ENCODE data around the gene MED20.

Gene MED20

DNA sequence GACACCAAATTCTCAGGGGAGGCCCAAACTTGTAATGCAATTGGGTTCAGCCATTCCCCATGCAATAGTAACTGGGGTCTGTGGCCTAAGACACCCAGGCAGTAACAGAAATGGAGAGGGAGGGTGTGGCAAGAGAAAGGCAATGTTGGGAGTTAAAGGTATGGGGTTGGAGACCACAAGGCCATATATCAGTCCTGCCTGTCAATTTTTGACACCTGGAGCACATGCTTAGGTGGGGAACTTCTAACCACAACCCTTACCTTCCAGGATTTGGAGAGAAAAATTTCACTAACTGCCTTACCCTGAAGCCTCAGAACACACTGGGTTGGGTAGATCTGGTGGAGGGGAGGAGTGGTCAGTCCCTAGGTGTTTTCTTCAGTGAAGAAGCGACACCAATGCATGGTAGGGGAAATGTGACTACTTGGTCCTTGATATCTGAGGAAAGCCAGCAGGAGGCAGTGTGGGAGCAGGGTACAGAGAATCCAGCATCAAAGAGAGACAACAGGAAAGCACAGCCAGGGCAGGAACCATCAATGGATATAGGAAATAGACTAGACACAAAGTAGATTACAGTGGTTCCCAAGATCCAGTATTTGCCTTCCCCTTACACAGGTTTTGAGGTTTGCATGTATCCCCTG is 18.9 kb downstream of the MED20 start:
- DNase-seq = peak; percentile 53 to 72

DNA sequence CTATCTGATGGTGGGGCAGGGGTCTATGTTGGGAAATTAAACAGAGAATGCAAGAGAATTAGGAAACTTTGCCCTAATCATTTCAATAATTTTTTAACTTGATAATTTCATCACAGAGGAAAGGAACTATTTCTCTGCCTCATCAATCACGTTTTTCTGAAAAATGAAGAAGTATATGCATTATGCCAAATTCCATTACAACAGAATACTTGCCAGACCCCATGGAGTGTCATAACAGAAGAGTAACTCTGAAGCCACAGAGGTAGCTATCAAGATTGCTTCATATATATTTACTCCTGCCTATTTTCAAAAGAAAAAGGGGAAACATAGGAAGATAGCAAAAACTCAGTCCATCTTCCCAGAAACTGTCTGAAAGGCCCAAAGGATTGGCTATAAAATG is 20.1 kb downstream of the MED20 start:
- DNase-seq = no peak

DNA sequence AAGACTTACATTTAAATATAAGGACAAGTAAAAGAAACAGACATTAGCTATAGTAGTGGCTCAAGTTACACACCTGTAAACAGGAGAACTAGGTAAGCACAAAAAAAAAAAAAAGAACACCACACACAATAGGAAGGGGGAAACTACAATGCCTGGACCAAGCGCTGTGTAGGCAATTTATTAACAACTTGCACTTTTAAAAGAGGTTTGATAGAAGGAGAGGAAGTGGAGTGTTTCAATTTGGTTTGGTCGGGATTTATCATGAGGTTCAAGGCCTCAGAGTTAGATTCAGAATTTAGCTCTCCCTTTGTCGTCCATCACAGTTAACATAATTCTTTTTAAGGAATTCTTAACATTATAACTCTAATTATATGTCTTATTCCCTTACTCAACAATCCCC is 24.7 kb downstream of the MED20 start:
- no peak for DNase-seq

DNA sequence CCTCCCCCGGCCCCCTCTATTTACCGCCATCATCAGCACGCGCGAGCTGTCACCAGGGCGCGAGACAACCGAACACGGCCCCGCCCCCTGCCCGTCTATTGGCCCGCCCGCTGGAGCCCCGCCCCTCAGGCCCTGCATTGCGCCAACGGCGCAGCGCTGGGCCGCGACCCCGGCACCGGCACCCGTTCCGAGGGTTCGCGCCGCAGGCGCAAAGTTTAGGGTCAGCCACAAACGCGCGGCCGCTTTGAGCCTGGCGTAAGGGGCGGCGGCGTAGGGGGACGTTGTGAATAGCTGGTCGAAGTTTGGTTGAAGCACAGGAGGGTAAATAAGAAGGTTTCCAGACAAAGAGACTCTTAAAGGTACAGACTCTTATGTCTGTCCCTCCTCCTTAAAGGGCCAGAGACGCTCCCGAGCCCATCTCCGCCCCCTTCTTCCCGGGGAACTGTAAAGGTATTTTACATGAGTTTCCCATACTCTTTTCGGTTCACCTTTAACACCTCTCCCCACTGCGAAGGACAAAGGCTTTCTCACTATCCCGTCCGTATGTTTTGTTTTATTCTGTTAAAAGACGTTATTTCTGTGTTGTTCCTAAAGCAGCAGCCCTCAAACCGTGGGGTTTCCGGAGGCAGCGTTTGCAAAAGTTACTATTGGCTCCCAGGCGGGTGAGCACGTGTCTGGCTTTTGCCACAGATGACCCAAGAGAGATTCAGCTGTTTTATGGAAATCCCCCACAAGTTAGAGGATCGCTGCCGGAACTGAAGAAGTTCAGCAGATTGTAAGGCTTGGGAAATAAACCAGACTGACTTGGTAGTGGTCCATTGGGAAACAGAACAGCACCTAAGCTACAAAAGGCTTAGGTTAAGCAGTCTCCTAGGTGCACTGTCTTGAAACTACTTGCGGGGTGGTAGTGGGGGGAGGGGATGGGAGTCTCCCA is 25.4 kb downstream of the MED20 start, which contains the start of gene USP49:
USP49 (minus strand) TSS at position 76 of the 934 bp plus-strand sequence. CDS start 88,392 bp downstream, outside the sequence.
- DNase-seq = peak; percentile 91 to 92

DNA sequence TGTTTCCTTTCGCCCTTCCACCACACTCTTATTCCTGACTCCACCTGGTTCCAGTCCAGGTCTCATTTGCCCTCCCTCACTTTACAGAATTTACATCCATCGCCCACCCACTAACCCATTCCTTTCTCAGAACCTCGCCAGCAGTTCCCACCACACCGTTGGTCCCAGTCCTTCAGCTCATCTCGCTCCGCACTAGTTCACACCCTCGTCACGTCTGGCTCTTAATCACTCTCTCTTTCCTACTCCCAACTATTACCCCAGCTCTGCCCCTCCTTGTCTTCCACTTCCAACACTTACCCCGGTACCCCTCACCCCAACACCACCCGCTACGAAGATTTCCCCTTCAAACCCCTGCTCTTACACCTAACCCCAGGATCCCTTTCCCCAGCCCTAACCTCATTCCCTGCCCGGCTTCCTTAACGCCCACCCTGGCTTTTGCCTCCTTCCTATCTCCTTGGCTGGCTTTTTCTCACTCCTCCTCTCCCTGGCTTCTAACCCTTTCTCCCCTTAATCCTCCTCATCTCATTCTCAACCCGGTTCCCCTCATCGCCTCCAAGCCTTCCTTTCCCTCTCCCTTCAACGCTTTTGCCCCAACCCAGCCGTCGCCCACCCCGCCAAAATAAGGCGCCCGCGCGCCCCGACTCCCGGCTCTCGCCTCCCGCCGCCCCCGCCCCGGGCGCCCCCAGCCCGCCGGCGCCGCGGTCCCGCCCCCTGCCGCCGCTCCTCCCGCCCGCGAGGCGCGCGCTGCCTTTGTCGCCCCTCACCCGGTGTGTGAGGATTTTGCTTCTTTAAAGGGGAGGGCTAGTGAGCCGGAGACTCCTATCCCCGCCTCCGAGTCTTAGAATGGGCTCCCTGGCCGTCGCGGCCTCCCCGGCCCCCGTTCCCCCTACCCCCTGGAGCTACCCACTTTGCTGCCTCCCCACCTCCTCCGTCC is 26.3 kb downstream of the MED20 start:
- DNase-seq = no peak

DNA sequence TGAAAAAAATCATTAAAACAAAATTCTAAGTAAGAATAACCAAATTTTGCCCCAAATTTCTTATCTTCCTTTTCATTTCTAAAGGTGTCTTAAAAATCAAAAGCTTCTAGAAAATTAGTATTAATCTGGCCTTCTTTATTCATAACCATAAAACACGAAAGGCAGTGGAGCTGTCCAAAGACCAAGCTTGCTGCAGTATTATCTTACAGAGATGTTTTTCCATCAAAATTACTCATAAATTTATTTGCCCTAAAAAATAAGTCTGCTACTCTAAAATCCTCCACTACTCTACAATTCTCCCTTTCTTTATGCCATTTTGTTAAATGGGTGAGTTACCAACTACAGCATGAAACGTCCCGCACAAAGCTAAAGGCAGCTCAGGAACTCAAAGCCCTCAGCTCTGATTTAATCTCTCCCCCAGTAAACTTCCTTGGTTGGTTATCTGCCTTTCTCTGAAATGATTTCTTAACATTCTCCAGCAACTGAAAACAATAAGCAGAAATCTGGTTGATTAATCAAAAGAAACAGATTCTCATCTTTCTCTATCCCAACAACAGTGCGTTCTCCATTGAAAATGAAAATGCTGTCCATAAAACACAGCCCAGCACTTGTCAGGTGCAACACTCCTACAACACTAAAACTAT is 27.9 kb downstream of the MED20 start:
- no peak for DNase-seq

DNA sequence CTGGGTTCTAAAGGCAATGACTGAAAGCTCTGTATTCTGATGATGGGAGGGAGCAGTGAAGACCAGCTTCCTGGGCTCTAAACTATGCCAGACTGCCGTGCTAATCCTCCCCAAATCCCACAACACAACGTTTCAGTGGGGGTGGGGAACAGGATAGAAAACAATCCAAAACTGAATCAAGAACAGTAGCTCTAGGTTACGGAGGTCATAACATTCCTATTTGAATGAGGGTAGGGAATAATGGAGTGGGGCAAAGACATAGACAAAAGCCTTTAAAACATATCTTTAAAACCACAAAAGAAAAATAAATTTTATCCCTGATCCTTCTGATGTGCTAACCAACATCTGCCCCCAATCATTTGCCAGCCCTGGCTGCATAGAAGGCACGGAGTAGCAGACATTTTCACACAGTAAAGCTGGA is 33.6 kb downstream of the MED20 start:
- no peak for DNase-seq

DNA sequence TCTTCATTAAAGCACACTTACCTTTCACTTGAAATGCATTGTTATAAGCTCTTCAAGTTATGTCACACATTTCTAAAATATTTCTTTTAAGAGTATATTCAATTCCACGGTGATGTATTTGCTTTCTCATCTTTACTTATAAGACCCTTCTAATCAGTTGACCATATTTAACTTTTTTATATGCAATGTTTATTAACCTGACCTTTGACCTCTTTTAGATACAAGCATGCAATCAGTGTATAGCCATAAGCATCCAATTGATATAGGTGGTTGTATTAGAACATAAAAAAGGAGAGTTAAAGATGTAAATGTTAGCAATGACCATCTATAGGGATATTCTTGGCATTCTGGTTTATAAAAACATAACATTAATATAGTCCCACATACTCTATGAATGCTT is 35.0 kb downstream of the MED20 start:
- no peak for DNase-seq

DNA sequence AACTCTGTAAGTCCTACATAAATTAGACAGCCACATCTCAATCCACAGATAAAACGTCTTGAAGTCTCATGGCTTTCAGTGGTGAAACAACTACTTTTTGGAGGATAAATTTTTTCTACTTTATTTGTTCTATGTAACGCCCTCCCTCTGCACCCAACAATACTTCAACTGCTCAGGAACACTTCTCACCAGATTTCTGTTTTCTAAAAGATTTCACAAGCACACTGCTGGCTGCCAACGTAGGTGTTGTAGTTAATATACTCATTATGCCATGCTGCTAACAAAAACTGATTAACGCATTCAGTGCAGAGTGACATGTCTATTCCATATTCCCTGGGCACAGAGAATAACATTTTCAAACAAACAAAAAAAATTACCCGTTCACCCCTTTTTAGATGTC is 36.0 kb downstream of the MED20 start:
- DNase-seq = no peak

DNA sequence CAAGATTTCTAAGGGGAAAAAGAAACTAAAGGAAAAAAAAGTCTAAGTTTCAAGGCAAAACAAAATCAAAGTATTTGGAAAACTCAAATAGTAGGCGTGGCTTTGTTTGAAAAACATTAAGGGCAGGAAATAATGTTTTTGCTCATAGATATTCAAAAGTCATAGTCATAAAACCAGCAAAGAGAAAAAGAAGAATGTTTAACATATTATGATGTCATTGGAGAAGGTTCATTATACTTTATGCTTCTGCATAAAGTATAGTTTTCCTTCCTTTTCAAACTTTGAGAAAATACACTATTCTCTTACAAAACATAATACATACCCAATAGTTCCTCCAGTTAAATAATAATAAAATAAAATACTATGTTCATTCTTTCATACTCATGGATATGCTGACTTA is 39.4 kb downstream of the MED20 start:
- DNase-seq = no peak

DNA sequence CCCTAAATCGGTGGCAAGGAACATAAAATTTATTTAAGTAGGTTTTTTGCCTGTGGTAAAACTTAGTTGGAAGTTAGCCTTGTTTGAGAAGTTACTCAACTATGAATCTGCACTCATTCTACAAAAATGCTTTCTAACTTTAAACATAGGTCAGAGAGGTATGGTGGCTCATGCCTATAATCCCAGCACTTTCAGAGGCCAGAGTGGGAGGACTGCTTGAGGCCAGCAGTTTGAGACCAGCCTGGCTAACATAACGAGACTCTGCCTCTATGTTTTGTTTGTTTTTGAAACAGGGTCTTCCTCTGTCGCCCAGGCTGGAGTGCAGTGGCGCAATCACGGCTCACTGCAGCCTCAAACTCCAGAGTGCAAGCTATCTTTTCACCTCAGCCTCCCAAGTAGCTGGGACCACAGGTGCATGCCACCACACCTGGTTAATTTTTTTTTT is 42.0 kb downstream of the MED20 start:
- no peak for DNase-seq

DNA sequence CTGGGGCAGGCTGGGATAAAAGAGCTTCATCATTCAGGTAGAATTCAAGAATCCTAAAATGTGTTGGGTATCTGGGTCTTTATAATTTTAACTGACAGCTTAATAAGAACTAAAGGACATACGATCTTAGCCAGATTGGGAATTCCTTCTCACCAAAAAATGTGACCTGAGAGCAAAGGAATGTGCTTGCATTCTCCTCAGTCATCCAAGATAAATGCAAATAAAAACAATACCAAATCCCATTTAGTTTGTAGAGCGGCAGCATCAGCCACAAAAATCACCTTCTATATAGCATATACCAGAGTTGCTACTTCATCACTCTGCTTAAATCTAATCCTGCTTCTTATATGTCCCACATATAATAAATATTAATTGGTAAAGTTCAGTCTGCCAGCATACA is 42.7 kb downstream of the MED20 start:
- no peak for DNase-seq

DNA sequence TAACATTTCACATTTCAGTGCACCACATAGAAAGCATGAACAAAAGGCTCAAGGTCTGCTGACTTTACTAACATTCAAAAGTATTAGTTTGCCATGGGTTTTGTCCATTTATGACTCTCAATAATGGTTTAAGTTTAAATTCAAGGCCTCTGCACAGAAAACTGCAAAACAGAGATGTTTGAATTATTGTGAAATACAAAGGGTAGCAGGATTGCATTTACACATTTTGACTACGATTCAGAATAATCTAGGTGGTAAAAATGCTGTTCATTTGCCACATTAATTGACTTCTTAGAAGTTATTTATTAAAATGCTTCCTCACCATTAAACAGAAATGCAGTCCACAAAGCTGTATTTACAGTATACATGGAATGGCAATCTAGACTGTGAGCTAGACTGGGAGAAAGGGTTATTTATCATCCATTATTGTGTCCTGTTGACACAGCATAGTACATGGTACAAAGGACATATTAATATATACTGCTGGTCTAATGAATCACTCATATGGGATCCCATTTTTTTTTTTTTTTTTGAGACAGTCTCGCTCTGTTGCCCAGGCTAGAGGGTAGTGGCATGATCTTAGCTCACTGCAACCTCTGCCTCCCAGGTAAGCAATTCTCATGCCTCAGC is 43.8 kb downstream of the MED20 start:
- no peak for DNase-seq

DNA sequence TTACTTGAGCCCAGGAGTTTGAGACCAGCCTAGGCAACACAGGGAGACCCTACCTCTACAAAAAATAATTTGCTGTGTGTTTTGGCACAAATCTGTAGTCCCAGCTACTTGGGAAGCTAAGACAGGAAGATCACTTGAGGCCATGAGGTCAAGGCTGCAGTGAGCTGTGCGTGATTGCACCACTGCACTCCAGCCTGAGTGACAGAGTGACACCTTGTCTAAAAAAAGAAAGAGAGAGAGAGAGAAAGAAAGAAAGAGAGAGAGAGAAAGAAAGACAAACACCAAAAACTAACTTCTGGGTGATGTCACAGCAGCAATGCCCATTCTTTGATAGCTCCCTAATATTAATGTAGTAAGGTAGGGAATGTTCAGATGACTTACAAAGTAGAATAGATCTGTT is 46.2 kb downstream of the MED20 start:
- DNase-seq = no peak

DNA sequence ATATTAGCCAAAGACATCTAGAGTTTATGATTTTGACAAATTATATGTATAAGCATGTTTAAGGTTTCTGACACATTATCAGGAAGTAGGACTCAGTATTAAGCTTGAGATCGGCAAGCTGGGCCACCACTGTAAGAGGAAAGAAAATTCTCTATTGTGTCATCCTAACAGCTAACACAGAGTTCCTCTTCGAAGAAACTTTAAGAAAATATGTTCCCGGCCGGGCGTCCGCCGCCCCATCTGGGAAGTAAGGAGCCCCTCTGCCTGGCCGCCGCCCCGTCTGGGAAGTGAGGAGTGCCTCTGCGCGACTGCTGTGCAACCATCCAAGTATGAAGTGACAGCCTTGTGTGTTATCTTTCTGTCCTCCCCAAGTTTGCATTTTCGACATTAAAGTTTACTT is 48.8 kb downstream of the MED20 start:
- DNase-seq = no peak

DNA sequence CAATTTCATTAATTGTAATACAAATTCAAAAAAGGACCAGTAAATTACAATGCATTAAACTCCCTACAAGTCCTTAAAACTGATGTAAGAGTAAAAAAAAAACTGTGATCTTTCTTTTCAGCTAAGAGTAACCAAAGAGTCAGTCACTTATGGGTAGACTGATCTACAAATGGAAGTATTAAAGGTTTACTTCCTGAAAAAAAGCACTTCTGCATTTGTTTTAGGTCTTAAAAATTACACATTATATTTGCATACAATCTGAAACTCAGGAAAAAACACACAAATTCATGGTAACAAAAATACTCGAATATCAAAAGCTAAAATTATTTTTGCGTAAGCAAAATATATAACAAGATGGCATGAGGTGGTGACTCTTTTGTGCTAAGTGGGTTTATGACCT is 49.2 kb downstream of the MED20 start:
- no peak for DNase-seq

DNA sequence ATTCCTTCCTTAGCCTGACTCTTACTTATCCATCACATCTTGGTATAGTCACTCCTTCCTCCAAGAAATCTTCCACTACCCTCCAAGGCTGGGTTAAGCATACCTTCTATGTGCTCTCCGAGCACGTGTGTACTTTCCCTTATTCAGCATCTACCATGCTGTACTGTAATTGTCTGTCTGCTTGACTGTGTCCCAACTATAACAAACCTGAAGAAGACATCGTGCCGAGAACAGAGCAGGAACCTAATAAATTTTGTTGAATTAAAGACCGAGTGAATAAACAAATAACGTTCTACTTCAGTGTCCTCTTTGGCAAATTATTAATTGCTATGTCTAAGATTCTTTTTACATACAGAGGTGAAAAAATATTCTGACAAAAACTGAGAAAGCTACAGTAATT is 61.6 kb downstream of the MED20 start:
- DNase-seq = no peak

DNA sequence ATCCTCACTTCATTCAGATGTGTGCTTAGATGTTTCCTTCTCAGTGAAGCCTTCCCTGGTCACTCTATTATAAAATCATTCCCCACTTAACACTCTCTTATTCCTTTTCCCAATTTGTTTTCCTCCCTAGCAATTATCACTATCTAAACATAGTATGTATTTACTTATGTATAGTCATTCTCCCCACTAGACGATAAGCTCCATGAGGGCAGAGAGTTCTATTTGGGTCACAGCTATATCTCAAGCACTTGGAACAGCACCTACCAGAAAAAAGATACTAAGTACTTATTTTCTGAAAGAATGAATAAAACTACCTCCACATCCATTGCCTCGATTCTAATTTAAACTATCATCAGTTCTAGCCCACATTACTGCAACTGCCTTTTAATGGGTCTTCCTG is 62.2 kb downstream of the MED20 start:
- no peak for DNase-seq

All from activated CD4-positive, alpha-beta T cell treated with anti-CD3 and anti-CD28 coated beads for 4 hours (primary cell).